Eye (tissue), 1 donor: ENCODE data around the gene TSHB.
A peak's percentile ranks its signal among the peaks of the same experiment; 100 is the strongest.

ENCODE experiments used
- DNase-seq: peaks from one replicate; pipeline ENCODE4 v3.0.0-alpha.2; 2015

Gene TSHB

GRCh38 chr1:115062542-115063004, 32.9 kb downstream of the TSHB start:
- DNase-seq, result no peak

DNA sequence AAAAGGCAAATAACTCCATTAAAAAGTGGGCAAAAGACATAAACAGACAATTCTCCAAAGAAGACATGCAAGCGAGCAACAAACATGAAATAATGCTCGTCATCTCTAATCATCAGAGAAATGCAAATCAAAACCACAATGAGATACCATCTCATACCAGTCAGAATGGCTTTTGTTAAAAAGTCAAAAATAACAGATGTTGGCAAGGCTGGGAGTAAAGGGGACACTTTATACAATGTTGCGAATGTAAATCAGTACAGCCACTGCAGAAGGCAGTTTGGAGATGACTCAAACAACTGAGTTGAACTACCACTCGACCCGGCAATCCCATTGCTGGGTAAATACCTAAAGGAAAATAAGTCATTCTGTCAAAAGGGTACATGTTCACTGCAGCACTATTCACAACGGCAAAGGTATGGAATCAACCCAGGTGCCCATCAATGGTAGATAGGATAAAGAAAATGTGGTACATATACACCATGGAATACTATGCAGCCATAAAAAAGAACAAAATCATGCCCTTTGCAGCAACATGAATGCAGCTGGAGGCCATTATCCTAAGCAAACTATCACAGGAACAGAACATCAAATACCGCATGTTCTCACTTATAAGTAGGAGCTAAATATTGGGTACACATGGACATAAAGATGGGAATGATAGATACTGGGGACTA, 33.7 kb downstream of the TSHB start:
- no peak for DNase-seq

DNA sequence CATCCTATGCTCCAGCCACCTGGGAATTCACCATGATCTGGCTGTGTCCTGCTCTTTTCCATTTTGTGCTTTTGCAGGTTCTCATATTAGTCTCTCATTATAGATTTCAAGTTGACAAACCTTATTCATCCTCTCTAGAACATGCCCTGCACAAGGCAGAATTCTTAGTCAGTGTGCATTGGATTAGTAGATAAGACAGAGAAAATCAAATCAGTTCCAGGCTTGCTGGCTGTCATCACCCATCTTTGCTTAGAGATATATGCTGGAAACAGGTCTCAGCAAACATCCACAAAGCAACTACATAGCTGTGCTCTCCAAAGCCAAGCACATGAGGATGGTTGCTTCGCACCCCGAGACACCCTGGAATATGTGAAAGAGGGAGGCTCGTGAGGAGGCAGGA, 34.8 kb downstream of the TSHB start:
- no peak for DNase-seq

GRCh38 chr1:115065021-115065420, 35.4 kb downstream of the TSHB start:
- no peak for DNase-seq

DNA sequence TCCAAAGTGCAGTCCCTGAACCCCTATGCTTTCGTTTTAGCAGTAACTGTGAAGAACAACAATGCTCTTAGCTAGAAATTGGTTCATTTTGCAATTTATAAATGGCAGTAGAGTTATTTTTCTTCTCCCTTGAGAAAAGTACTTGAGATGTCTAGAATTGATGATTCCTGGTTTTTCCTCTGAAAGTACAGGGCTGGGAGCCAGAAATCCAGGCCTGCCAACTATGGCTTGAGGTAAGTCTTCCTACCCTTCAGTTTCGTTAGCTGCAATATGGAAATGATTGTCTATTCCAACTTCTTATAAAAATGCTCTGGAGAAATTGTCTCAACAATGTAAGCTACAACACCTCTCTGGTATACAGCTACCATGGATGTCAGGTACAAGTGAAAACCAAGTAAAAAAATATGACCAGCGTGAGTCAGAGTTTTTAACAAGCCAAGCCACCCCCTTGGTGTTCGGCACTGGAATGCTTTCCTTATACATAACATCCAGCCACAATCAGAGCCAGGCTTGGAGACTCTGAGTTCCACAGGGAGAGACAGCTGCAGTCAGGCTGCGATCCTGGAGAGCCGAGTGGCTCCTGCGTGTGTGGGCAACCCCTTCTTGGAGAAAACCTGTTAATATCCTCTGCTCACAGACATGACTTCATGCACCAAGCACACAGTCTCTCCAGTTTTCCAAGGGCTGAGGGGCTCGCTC, 37.7 kb downstream of the TSHB start:
- no peak for DNase-seq

DNA sequence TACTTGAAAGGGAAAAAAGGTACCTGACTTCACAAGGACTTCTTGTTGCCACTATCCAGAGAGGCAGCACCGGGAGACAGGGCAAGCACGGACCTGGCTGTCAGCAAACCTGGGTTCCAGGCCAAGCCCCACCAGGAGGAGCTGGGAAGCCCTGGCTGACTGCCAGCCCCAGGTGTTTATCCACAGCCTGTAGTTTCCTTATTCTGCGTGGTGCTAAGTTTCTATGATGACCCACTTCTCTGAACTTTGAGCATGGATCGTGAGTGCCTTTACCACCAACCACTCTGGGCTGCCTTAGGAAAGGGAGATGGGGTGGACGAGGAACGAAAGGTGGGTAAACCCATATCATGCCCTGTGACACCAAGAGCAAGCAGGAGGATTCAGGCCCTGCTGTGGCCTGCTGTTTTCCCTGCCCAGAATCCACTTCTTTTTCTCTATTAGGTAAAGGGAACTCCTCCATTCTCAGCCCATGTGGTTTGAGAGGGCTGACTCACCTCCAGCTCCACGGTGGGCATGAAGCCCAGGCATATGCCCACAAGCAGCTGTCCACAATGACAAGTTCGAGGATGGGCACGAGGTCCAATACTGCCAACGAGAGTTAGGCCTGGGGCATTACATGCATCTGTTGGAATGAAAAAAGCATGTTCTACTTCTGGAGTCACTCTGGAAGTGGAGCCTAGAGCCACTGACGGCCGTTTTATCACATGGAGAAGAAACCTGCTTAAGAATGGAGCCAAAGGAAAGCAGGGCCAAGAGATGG, 39.4 kb downstream of the TSHB start:
- no peak for DNase-seq

DNA sequence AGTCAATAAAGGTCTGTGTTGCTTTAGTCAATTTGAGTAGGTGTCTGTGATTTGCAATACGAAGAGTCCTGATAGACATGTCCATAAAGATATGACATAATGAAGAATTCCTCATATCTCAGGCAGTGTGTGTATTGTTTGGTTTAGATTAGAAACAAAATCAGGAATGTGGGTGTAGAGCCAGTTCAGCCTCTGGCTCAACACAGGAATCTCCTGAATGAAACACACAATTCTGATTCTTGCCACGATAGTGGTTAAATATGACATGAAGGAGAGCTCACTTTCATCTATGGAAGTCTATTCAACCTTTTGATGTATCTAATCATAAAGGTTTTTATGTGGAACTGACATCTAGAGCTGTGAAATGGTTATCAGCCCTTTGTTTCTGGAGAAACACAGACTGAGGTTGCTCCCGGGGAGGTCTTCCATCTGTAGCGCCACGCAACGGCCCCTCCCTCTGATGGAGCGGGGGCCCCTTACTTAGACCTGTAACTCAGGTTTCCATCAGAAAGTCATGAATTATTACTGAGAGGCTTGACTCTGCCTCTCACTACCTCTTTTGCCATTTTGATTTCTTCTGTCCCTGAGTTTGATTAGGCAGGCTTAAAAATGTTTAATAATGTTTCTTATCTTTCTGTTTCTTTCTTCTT, 40.2 kb downstream of the TSHB start:
- DNase-seq, result no peak

- no peak for DNase-seq
These were observed 41.5 kb downstream of the TSHB start for GRCh38 chr1:115071012-115071664.

- no peak for DNase-seq
These were observed 43.9 kb downstream of the TSHB start for GRCh38 chr1:115073298-115074087.

DNA sequence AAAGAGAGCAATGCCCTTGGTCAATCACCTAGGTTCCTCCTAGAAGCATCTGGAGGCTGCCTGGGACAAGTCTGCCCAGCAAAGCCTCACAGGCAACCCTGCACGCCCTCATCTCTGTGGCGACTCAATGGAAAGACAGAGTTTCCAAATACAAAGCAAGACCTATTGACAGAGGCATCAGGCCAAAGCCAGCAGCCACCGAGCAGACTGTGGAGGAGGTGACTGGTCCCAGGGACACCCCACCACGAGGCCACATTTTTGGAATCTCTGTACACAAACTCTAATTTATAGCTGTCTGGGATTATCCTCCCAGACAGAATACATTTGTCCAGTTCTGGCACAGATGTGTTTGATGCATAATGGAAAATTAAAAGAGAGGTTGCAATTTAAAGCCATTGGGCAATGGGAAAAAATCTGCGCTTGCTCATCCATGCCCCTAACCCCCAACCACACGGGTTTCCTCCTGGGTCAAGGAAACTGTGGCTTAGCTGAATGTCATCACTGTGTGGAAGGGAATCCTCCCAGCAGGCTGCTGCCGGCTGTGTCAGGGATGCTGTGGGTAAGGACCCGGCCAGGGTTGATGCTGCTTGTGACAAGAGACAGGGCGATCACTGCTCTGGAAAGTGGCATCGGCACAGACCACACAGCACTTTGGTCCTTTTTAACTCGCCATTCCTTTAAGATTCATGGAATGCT, 45.4 kb downstream of the TSHB start:
- DNase-seq, result no peak

DNA sequence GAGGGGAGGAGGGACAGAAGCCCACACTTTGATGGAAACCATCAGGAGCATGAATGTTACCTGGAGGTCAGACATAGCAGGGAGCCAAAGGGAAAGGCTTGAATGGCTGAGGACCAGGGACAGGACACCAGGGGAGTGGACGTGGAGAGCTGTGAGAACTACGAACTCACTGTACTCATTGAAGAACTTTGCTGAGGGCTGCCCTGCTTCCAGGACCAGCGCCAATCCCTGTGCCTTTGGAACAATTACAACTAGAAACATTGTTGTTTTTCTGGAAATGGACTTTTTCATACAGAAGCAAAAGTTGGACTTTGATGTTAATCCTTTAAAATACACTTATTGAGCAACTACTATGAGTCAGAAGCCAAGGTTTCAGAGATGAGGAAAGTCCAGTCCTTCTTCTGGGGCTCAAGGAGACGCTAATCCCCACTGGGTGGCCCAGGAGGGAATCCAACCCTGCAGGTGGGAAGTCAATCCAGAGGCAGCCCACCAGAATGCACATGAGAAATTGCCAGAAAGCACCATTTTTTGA, 46.8 kb downstream of the TSHB start:
- no peak for DNase-seq

- DNase-seq, result peak; percentile 35
These were observed 47.8 kb downstream of the TSHB start for GRCh38 chr1:115077286-115077983.

- DNase-seq, result no peak
These were observed 48.3 kb downstream of the TSHB start for GRCh38 chr1:115077984-115078330.

- no peak for DNase-seq
These were observed 49.1 kb downstream of the TSHB start for GRCh38 chr1:115078708-115079107.

GRCh38 chr1:115082949-115083348, 53.3 kb downstream of the TSHB start:
- DNase-seq, result no peak
